Measurements from ENCODE around the gene FOXK1.

FOXK1 gene

GRCh38 chr7:4818000-4818794, 136.1 kb downstream of the FOXK1 start:
- Mint-ChIP-seq H3K27me3 (peaks cover 27% of the 10 kb centered on the region), H3K4me3 (no peak overlapping the region)
- CTCF ChIA-PET: no interaction called here

GRCh38 chr7:4819560-4820404, 137.7 kb downstream of the FOXK1 start:
- H3K4me1 Mint-ChIP-seq: no peaks in the 10 kb centered on the region
- H3K4me3 Mint-ChIP-seq: no peak overlapping the region
- H3K9me3 Mint-ChIP-seq: no peaks in the 10 kb centered on the region
- H3K27ac Mint-ChIP-seq: no peak overlapping the region
- CTCF ChIA-PET: interaction anchor here (0.6 kb wide), 1 partner anchor 277 kb away, joined by 3 read pairs; no protein-coding TSS in a partner anchor
- no peaks in the 10 kb centered on the region for H3K36me3 Mint-ChIP-seq
- H3K27me3 Mint-ChIP-seq: peaks cover 17% of the 10 kb centered on the region
- no peak for DNase-seq

More at GRCh38 chr7:4818000-4818794, 136.1 kb downstream of the FOXK1 start:
- H3K27ac Mint-ChIP-seq: no peak overlapping the region
- H3K9me3 Mint-ChIP-seq: peaks cover 2% of the 10 kb centered on the region
- DNase-seq: no peak
- H3K36me3 Mint-ChIP-seq: no peaks in the 10 kb centered on the region
- H3K4me1 Mint-ChIP-seq: no peaks in the 10 kb centered on the region

GRCh38 chr7:4820405-4820966, 138.4 kb downstream of the FOXK1 start:
- Mint-ChIP-seq H3K4me3 (no peak overlapping the region), H3K27me3 (peaks cover 14% of the 10 kb centered on the region), H3K9me3 (no peaks in the 10 kb centered on the region), H3K27ac (no peak overlapping the region), H3K4me1 (no peaks in the 10 kb centered on the region), H3K36me3 (no peaks in the 10 kb centered on the region)
- CTCF ChIA-PET: no interaction called here
- DNase-seq: no peak
